ENCODE data around the gene MYO1B.
A peak's percentile ranks its signal among the peaks of the same experiment; 100 is the strongest.

MYO1B gene

DNA sequence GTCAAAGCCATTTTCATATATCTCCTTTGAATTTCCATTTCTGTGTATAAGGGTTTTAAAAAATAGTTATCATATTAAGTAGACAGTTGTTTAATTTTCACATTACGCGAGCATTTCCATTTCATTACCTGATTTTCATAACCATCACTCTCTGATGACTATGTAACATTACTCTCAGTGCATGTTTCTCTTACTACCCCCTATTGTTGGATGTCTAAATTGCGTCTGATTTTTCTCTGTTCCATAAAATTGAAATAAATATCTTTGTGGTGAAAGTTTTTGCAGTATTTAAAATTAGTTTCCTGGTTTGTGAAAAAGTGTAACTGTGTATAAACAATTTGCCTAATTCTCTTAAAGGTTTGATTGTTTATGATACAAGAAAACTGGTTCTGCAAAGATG is 123.8 kb downstream of the MYO1B start:
- DNase-seq = no peak

DNA sequence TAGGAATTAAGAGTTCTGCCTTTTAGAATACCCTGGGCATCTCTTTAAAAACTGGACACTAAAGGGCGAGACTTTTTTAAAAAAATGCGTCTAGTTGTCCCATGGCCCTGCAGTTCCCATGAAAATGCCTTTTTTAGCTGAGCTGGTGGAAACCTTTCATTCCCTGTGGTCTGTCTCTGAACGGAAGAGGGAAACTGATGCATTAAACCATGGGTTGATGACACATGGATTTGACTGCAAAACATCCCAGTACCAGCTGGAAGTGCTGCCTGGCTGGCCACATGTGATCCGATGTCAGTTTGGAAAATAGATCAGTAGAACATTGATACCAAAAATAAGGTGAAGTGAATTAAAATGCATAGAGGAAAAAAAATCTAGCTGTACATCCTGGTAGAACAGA is 129.2 kb downstream of the MYO1B start:
- no peak for DNase-seq

DNA sequence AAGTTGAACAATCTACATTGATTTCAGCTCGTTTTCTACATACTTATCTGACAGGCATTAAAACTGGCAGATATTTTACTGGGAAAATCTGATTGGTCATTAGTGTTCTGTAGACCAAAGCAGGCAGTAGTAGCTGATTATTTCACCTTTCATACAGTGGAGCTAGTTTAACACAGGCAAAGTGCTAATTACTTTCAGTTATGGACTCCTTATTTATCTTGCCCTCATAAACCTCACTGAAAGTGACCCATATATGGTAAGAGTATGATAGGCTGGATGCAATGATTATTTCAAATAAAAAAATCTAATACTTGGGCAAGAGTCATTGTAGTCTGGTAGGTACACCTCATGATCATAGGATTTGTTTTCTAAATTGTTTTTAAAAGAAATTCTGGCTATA is 129.7 kb downstream of the MYO1B start:
- no peak for DNase-seq

DNA sequence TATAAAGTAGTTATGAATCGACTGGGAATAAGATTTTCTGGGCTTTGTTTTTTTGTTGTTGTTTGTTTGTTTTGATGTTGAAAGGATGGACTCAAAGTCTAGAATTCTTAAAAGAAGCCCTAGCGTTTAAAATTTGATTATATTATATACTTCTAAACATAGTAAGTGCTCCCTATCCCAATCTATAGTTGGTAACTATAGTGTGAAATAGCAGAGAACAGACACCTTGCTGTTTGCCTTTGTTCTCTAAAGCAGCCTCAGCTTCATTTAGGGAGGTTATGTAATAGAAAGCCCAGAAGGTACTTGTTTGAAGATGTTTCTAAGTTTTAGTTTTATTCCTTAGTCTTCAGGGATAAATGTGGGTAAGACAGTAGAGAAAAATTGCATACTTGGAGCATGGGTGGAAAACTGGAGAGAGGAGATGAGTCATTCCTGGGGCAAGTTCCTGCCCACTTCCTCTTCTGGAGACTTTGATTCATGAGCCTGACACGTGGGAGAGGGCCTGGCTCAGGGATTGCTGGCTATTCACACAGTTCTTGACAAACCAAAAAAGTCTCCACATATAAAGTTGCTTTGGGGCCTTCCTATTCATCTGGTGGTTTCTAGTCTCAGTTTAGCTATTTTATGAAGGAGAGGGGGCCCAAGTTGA is 131.9 kb downstream of the MYO1B start:
- DNase-seq = peak; percentile 37

DNA sequence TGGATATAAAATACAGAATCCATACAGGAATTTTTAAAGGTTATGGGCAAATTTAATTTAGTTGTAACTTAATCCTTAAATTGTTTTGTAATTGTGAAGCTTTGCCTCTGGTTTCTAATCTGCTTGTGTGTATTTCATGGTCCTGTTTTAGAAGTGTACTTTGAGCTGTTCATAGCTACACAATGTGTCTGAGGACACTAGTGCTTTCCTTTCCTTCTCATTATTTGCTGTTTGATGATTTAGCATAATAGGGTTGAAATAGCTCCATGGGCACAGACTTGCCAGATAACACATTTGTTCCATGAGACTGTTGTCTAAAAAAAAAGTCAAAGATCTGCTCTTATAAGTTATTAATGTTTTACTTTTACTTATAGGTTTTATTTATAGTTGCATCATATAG is 134.2 kb downstream of the MYO1B start:
- DNase-seq = no peak

DNA sequence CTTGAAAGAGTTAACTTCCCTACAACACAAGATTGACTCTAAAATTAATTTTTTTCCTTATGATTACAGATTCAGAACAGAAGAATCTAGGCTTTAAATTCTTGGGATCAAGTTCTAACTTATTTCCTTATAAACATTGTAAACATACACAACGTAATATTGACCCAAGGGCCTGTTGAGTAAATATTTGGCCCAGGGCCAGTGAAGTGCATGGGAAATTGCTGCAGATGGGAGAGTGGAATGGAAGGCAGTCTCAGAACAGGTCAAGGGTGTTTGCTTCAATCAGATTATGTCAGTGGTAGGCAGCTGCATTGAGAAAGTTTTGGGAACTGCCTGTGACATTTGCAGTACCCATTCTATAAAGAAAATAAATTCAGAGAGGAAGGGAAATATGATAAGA is 137.6 kb downstream of the MYO1B start:
- DNase-seq = peak; percentile 55

DNA sequence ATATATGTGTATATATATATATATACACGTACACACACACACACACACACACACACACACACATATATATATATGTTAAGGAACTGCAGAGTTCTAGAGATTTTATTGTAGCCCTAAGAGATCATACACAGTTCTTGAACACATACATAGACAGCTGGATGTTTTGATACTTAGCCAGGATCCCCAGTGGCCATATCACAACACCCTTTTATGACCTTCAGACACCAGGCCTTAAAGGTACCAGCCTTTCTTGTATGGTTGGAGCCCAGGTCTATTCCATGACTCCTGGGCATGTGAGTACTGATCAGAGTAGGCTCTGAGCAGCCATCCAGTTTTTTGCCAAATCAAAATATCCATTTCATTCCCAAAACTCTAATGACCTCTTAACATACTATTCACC is 138.3 kb downstream of the MYO1B start:
- no peak for DNase-seq

DNA sequence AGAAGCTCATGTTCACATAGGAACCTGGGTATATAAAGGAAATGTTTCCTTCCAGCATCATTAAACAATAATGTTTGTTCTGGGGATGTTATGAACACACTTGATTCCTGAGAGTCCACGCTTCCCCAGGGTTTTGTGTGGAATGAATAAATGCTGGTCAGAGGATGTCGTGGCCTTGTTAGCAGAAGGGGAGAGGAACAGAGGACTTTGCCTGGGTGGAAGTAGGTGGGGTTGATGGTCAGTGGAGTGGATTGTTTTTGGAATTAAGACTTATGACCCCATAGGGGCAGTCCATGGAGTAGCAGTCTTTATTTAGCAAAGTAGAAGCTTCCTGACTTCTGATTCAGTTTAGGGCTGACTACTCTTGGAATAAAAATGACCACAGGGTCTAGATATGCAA is 139.6 kb downstream of the MYO1B start:
- no peak for DNase-seq

DNA sequence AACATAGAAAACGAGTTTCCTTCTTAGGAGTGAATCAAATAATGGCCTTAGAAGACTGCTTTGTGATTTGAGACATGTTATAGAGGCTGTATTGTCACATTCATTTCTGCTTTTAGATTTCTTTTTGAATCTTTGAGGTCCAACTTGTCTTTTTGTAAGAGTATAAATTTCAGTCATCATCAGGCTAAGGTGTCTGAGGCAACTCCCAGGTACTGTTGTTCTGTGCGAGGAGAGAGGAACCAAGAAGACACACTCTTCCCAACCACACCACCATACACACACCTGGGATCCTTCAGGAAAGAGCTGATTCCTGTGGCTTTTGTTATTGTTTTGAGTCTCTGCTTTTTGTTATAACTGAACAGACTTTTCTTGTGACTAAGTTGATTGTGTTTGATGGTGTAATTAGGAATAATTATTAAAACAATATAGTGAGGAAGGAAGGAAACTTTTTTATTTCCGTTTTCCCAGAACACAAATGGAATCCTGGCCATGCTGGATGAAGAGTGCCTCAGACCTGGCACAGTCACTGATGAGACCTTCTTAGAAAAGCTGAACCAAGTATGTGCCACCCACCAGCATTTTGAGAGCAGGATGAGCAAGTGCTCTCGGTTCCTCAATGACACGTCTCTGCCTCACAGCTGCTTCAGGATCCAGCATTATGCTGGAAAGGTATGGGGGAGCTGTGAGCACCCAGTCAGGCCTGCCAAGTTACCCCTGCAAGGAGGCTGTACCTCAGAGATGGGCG is 140.4 kb downstream of the MYO1B start:
- no peak for DNase-seq

DNA sequence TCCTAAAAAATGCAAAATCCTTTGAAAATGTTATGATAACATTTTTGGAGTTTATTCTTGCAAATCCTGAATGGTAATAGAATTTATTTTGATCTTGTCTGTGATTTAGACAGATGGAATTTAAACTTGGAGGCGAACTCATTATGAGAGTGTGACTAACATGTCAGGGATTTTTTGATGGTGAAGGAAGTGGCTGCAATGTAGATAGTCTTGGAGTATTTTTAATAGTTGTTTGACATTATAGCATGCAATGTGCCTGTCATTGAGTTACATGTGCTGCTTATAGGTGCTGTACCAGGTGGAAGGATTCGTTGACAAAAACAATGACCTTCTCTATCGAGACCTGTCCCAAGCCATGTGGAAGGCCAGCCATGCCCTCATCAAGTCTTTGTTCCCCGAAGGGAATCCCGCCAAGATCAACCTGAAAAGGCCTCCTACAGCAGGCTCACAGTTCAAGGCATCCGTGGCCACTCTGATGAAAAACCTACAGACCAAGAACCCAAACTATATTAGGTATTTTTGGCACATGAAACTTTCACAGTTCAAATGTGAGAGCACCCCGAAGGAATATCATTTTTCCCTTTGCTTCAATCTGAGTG is 141.8 kb downstream of the MYO1B start:
- DNase-seq = no peak

DNA sequence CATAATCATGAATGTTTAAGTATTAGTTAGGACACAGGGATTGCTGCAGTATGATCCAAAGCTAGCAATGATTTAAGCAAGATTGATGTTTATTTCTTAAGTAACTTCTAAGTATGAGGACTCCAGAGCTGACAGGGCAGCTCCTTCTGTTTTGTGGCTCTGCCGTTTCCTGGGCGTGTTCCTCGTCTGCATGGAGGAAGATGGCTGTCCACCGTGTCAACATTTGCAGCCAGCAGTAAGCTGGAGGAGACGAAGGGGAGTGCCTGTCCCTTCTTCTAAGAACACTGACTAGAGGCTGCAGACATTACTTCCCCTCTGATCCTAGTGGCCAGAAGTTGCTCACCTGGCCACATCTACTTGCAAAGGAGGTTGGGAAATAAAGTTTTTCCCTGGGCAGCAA is 144.1 kb downstream of the MYO1B start:
- DNase-seq = no peak

DNA sequence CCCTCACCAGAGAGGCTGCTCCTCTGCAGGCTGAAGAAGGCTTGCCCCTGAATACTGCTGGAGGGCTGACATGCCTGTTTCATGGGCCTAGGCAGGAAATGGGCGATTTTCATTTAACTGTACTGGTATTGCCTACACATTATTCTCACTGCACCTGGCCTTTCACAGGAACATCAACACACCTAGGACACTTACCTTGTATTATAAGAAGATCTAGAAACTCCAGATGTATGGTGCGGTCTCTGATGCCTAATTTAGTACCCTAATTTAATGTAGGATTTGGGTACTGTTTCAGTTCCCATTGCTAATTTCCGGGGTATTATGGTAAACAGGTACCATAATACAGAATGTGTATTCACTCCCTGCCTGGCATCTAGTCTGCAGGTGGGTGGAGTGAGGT is 146.0 kb downstream of the MYO1B start:
- DNase-seq = no peak

DNA sequence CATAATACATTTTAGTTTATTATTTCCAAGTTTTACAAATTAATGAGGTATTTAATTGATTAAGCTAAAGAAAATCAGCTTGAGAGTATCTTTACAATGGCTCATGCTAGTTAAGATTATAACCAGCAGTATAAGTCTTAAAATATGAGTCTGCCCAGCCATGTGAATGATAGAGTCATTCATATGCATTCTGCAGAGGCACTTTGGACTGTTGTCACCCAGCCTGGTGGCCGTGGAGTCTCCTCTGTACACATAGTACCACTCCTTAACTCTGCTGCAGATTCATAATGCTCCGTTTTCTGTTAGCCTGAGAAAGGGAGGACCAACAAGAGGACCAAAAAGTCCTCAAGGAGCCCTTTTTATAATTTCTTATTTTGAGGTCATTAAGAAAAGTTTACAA is 148.8 kb downstream of the MYO1B start:
- DNase-seq = no peak

DNA sequence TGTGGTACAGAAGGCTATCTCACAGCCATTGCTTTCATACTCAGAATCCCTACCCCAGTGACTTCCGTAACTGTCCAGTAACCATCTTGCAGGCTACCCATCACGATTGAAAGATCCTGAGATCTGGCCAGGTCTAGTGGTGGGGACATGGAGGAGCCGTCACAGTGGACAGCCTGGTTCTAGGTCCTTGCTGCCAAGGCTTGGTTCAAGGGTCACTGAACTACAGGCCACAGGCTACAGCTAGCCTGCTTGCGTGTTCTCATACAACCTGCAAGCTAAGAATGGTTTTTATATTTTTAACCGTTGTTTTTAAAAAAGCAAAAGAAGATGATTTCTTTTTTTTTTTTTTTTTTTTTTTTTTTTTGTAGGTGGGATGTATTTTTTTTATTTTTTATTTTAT is 151.6 kb downstream of the MYO1B start:
- DNase-seq = no peak

DNA sequence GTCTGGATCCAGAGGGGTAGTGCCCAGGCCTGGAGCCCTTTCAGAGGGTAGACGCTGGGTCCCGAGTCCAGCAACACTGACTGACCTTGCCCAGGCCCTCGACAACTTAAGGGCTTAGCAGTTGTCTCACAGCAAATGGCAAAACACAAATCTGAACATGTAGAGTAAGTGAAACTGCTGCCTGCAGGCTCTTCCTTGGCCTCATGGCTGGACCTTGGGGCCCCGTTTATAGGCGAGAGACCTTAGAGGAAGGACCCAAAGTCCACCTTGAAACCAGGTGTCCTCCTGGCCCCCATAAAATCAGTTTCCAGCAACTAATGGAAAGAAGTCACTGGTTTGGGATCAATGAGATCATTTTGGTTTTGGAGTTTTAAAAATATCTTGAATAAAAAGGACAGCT is 154.4 kb downstream of the MYO1B start:
- DNase-seq = no peak

DNA sequence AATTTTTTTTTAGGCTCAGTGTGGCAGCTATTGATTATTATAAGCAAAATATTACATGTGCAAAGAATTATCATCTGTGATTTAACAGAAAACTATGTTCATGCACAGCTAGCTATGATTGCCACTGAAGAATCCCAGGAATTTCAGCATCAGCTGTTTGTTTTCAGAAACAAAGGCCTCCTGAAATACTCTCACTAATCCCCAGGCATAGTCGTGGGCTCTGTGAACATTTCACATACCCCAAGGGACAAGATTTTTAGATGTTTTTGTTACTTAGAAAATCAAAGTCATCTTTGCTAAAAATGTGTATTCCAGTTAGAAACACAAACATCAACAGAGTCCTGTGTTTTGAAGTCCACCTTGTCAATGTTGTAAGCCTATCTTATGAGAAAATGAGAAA is 156.1 kb downstream of the MYO1B start:
- DNase-seq = no peak

DNA sequence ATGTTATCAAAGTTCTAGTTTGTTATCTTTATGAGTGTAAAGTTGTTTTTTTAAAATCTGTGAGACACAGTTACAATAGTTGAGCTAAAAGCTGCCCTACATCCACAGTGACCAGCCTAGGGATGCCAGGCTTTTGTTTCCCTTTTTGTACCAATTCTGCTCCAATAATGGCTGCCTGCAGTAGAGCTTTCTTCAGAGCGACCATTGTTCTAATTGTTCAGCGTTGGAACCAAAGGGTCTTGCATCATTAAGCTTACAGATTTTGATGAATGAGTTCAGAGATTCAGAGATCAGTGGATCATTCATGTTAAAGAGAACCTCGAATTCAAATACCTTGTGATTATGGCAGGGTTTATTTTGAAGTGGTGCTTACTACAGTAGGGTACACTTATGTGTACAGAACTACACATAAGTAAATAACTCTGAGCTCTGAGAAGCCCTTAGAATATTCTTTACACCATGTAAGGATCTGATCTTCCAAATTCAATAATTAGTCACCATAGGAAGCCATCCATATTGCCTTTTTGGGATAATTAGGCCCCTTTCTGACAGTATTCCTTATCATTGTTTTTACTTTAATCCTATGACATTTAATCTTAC is 157.9 kb downstream of the MYO1B start:
- DNase-seq = no peak

DNA sequence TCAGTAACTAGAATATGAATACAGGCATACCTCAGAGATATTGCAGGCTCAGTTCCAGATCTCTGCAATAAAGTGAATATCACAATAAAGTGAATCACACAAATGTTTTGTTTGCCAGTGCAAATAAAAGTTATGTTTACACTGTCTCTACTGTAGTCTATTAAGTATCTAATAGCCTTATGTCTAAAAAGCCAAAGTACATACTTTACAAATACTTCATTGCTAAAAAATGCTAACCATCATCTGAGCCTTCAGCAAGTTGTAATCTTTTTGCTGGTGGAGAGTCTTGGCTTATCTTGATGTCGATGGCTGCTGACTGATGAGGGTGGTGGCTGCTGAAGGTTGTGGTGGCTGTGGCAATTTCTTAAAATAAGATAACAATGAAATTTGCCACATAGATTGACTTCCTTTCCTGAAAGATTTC is 159.4 kb downstream of the MYO1B start:
- DNase-seq = no peak

DNA sequence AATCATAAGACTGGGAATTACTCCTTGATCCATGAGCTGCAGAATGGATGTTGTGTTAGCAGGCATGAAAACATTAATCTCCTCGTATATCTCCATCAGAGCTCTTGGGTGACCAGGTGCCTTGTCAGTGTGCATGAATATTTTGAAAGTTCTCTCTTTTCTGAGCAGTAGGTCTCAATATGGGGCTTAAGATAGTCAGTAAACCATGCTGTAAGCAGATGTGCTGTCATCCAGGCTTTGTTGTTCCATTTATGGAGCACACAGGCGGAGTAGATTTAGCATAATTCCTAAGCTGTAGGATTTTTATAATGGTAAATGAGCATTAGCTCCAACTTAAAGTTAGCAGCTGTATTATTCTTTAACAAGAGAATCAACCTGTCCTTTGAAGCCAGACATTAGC is 160.3 kb downstream of the MYO1B start:
- no peak for DNase-seq

DNA sequence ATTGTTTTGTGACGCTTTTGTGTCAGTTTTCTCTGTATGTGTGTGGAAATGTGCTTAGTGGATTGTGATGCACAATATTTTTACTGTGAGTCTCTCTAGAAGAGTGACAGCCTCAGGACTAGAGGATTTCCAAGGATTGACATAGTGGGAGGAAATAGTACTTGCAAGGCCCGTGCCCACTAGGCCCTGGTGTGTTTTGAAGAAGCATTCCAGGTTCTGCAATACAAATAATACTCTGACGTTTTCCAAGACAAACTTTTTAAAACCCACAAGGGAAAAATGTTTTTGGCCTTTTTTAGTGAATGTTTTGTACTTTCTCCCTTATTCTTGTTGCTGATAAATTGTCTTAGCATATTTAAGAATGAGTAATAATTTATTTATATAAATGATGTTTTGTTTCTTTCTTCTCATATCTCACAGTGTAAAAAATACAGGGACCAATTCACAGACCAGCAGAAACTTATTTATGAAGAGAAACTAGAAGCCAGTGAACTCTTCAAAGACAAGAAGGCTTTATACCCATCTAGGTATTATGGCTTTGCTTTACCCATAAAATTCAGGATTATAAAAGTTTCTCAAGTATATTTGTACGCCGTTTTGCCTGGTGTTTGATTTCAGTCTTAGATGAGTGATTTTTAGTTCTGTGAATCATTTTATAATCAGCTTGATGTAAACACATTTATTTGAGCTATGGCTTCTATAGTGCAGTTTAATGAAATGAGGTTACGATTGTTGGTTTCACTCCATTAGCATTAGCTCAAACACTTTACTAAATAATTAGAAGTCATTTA is 165.6 kb downstream of the MYO1B start:
- DNase-seq = no peak

DNA sequence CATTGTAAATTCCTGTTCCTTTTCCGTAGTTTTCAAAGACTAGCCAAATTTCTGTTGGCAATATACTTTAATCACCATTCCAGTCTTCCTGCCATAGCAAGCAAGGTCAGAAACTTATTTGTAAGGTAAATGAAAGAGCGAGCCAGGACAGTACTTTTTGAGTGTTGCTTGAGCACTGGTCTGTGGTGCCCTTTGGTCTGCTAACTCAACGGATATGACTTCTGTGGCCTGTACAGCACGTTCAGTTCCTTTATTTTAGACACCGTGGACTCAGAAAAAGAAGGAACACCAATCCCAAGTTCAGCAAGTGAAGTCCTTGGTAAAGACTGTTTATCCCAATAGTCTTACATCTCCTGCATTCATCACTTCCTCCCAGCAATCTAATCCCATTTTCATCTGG is 166.3 kb downstream of the MYO1B start:
- no peak for DNase-seq

DNA sequence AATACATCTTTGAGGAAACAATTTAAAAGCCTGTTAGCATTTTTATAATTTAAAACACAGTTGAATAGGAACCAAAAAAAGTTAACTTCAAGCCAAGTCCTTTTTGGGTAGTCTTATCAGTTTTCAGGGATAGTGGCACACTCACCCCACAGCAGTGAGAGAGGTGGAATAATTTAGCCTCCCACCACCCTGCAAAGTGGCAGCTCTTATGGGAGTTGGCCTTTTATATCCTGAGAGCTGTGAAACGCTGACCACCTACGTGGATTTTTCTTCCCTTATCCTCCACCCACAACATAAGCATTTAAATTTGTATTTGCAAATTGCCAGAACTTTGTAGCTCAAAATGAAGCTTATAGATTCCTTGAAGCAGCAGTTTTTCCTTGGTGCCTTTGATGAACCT is 167.1 kb downstream of the MYO1B start:
- no peak for DNase-seq

DNA sequence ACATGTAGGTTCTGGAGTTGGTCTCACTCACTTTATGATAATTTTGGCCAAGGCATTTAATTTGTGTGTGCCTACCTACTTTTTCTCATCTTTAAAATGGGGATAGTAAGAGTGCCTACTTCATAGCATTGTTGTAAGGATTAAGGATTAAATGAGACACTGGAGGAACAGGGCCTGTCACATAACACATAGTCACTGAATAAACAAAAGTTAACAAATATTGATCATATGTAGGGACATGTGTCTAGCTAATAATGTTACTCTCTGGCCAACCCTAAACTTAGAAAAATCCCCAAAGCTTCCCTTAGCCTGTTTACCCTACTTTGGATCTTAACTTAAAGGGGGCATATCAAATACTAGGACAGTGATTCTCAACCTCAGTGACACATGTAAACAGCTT is 169.9 kb downstream of the MYO1B start:
- no peak for DNase-seq
